HCT116 (cell line): ENCODE data around the gene OR4D2.
"Not testable (repeated sequence)": the region's sequence is repeated elsewhere in the genome, so short reads cannot be mapped to it uniquely, and the experiment has no call there.

Experiments
- CBX3 ChIP-seq: IDR thresholded peaks from 2 replicates; pipeline ENCODE4 v1.6.1; 2012; ENCODE audit warnings: low read depth
- EZH2 ChIP-seq: fragments of 200-600 bp; sonication (generic); IDR thresholded peaks from 2 replicates; pipeline ENCODE4 v1.6.1; 2017; ENCODE audit warnings: antibody characterized with exemption, mixed run types
- JUND ChIP-seq: IDR thresholded peaks from 2 replicates; pipeline ENCODE4 v1.6.1; 2012
- POLR2A ChIP-seq: IDR thresholded peaks from 2 replicates; pipeline ENCODE4 v1.7.0; 2011; ENCODE audit warnings: borderline replicate concordance; ENCODE audit not compliant: insufficient read depth, insufficient read length; ENCODE audit errors: extremely low read depth
- POLR2AphosphoS5 ChIP-seq: IDR thresholded peaks from 2 replicates; pipeline ENCODE4 v1.6.1; 2011; ENCODE audit warnings: mild to moderate bottlenecking, low read depth, low read length, moderate library complexity
- SIN3A ChIP-seq: IDR thresholded peaks from 2 replicates; pipeline ENCODE4 v1.6.1; 2012; ENCODE audit warnings: low read depth
- TF ChIP-seq, protein P1 (sequence below), 3 experiments: fragments of 200-600 bp in 1 of 3; sonication (generic) in 1 of 3; IDR thresholded peaks in 2 of 3; conservative IDR thresholded peaks in 1 of 3; 2 replicates each; pipeline ENCODE4 v1.5.1; 2012 to 2017; ENCODE audit warnings: low read depth in 2 of 3, low read length in 2 of 3, antibody characterized with exemption in 1 of 3, borderline replicate concordance in 1 of 3, control low read depth in 1 of 3, mild to moderate bottlenecking in 1 of 3, mixed read lengths in 1 of 3, mixed run types in 1 of 3, moderate library complexity in 1 of 3; ENCODE audit not compliant: insufficient read depth in 1 of 3
- TF ChIP-seq, protein P2 (sequence below): IDR thresholded peaks from 2 replicates; pipeline ENCODE4 v1.6.1; 2011; ENCODE audit warnings: mild to moderate bottlenecking, low read length, moderate library complexity; ENCODE audit not compliant: insufficient replicate concordance; ENCODE audit errors: extremely low read depth
- TF ChIP-seq, protein P3 (sequence below): IDR thresholded peaks from 2 replicates; pipeline ENCODE4 v1.6.1; 2012; ENCODE audit warnings: low read depth
- TF ChIP-seq, protein P4 (sequence below): IDR thresholded peaks from 2 replicates; pipeline ENCODE4 v1.6.1; 2012

DNA sequence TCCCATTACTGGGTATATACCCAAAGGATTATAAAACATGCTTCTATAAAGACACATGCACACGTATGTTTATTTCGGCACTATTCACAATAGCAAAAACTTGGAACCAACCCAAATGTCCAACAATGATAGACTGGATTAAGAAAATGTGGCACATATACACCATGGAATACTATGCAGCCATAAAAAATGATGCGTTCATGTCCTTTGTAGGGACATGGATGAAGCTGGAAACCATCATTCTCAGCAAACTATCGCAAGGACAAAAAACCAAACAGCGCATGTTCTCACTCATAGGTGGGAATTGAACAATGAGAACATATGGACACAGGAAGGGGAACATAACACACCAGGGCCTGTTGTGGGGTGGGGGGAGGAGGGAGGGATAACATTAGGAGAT lies 34.1 kb upstream of the OR4D2 start:
- not testable (repeated sequence) for TF ChIP-seq POLR2AphosphoS5, JUND, CBX3, EZH2, POLR2A, SIN3A
- TF ChIP-seq, protein P1, sequence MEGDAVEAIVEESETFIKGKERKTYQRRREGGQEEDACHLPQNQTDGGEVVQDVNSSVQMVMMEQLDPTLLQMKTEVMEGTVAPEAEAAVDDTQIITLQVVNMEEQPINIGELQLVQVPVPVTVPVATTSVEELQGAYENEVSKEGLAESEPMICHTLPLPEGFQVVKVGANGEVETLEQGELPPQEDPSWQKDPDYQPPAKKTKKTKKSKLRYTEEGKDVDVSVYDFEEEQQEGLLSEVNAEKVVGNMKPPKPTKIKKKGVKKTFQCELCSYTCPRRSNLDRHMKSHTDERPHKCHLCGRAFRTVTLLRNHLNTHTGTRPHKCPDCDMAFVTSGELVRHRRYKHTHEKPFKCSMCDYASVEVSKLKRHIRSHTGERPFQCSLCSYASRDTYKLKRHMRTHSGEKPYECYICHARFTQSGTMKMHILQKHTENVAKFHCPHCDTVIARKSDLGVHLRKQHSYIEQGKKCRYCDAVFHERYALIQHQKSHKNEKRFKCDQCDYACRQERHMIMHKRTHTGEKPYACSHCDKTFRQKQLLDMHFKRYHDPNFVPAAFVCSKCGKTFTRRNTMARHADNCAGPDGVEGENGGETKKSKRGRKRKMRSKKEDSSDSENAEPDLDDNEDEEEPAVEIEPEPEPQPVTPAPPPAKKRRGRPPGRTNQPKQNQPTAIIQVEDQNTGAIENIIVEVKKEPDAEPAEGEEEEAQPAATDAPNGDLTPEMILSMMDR (IDR thresholded peaks at IDR 0.05 in 2 of 3, conservative IDR thresholded peaks at IDR 0.05 in 1 of 3; ENCODE audit: borderline replicate concordance in 1 of 3, insufficient read depth in 1 of 3, low read depth in 2 of 3, low read length in 2 of 3), result not testable (repeated sequence)
- TF ChIP-seq, protein P2, sequence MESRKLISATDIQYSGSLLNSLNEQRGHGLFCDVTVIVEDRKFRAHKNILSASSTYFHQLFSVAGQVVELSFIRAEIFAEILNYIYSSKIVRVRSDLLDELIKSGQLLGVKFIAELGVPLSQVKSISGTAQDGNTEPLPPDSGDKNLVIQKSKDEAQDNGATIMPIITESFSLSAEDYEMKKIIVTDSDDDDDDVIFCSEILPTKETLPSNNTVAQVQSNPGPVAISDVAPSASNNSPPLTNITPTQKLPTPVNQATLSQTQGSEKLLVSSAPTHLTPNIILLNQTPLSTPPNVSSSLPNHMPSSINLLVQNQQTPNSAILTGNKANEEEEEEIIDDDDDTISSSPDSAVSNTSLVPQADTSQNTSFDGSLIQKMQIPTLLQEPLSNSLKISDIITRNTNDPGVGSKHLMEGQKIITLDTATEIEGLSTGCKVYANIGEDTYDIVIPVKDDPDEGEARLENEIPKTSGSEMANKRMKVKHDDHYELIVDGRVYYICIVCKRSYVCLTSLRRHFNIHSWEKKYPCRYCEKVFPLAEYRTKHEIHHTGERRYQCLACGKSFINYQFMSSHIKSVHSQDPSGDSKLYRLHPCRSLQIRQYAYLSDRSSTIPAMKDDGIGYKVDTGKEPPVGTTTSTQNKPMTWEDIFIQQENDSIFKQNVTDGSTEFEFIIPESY, result not testable (repeated sequence)
- TF ChIP-seq, protein P3, sequence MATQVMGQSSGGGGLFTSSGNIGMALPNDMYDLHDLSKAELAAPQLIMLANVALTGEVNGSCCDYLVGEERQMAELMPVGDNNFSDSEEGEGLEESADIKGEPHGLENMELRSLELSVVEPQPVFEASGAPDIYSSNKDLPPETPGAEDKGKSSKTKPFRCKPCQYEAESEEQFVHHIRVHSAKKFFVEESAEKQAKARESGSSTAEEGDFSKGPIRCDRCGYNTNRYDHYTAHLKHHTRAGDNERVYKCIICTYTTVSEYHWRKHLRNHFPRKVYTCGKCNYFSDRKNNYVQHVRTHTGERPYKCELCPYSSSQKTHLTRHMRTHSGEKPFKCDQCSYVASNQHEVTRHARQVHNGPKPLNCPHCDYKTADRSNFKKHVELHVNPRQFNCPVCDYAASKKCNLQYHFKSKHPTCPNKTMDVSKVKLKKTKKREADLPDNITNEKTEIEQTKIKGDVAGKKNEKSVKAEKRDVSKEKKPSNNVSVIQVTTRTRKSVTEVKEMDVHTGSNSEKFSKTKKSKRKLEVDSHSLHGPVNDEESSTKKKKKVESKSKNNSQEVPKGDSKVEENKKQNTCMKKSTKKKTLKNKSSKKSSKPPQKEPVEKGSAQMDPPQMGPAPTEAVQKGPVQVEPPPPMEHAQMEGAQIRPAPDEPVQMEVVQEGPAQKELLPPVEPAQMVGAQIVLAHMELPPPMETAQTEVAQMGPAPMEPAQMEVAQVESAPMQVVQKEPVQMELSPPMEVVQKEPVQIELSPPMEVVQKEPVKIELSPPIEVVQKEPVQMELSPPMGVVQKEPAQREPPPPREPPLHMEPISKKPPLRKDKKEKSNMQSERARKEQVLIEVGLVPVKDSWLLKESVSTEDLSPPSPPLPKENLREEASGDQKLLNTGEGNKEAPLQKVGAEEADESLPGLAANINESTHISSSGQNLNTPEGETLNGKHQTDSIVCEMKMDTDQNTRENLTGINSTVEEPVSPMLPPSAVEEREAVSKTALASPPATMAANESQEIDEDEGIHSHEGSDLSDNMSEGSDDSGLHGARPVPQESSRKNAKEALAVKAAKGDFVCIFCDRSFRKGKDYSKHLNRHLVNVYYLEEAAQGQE, result not testable (repeated sequence)
- TF ChIP-seq, protein P4, sequence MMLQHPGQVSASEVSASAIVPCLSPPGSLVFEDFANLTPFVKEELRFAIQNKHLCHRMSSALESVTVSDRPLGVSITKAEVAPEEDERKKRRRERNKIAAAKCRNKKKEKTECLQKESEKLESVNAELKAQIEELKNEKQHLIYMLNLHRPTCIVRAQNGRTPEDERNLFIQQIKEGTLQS, result not testable (repeated sequence)
